ENCODE data around the gene NRP1. TPM values are rescaled to one million over a fixed set of nuclear protein-coding genes. Genes with fewer than 3 reads are reported as not detected.

NRP1 gene
- polyA plus RNA-seq, 1 of the 3 experiments (the other 2 are of a cell fraction): 129 TPM

- Histone ChIP-seq H3K9me3 (no peaks in the 10 kb centered on the region), H3K4me1 (ENCODE audit: control insufficient read depth in 1 of 2, insufficient read depth in 2 of 2, low read depth in 1 of 2, low read length in 1 of 2) (peaks cover 41 to 55% of the 10 kb centered on the region in 2 experiments), H3K27me3 (ENCODE audit: insufficient read depth) (no peaks in the 10 kb centered on the region), H3K79me2 (ENCODE audit: insufficient read depth) (peaks cover 94% of the 10 kb centered on the region), H3K4me3 (ENCODE audit: low read depth in 2 of 2, low read length in 1 of 2) (peak overlapping the region in 1 of 2 experiments; percentile 21; a peak in 1 of 4 replicates), H2AFZ (ENCODE audit: low read depth) (no peak overlapping the region), H3K27ac (ENCODE audit: low read depth in 2 of 2, low read length in 1 of 2) (peak overlapping the region; percentile 92 to 97), H3K36me3 (replicated peaks in 1 of 2; ENCODE audit: control insufficient read depth in 1 of 2, insufficient read depth in 2 of 2, low read length in 1 of 2) (peaks cover 0 to 44% of the 10 kb centered on the region in 2 experiments), H3K4me2 (peak overlapping the region; percentile 41; the same call in 1 of the 2 replicates), H3K9me2 (no peaks in the 10 kb centered on the region), H4K20me1 (ENCODE audit: insufficient read depth) (no peaks in the 10 kb centered on the region; the same call in 1 of the 2 replicates), H3K9ac (peak overlapping the region; percentile 47; the same call in 1 of the 2 replicates), H3F3A (replicated peaks; ENCODE audit: insufficient read depth) (peaks cover 74% of the 10 kb centered on the region)
- ChIA-PET CTCF (interaction anchor here (2.1 kb wide), 1 partner anchor 84 kb away, joined by 9 read pairs; no protein-coding TSS in a partner anchor), POLR2A (interaction anchor here (0.7 kb wide), 1 partner anchor 11 kb away, joined by 4 read pairs; no protein-coding TSS in a partner anchor)
- WGBS (ENCODE audit: low lambda C conversion rate): 22% methylated on average over 6 of the region's 6 CpGs
- TF ChIP-seq FOXM1 (IDR thresholded peaks at IDR 0.05; ENCODE audit: low read depth) (no peak), TEAD4 (IDR thresholded peaks at IDR 0.05; ENCODE audit: borderline replicate concordance, insufficient read depth) (no peak), TCF12 (IDR thresholded peaks at IDR 0.05) (peak; percentile 75), MXI1 (IDR thresholded peaks at IDR 0.05; ENCODE audit: low read depth, low read length) (peak; percentile 62), CHD2 (IDR thresholded peaks at IDR 0.05; ENCODE audit: low read length, partially characterized antibody) (peak; percentile 53), JUND (IDR thresholded peaks at IDR 0.05) (peak; percentile 48; the same call in 1 of the 2 replicates), ZBTB33 (IDR thresholded peaks at IDR 0.05; ENCODE audit: borderline replicate concordance, low read depth) (no peak), GATA2 (CRISPR knock-in tag; IDR thresholded peaks at IDR 0.05) (peak; percentile 79), USF2 (IDR thresholded peaks at IDR 0.05; ENCODE audit: borderline replicate concordance, low read depth, low read length) (no peak), FOSL2 (IDR thresholded peaks at IDR 0.05; ENCODE audit: borderline replicate concordance, low read depth) (peak; percentile 23; the same call in 1 of the 2 replicates), POLR2AphosphoS5 (IDR thresholded peaks at IDR 0.05; ENCODE audit: low read depth, low read length) (0 out of 2 replicates have a peak, but pooled peaks have one; percentile 29), RCOR1 (IDR thresholded peaks at IDR 0.05; ENCODE audit: low read length) (peak; percentile 81; the same call in 1 of the 2 replicates), NFIC (IDR thresholded peaks at IDR 0.05; ENCODE audit: borderline replicate concordance) (peak; percentile 67), FOXJ3 (CRISPR knock-in tag; IDR thresholded peaks at IDR 0.05) (no peak), EP300 (IDR thresholded peaks at IDR 0.05; ENCODE audit: borderline replicate concordance in 1 of 2, low read depth in 1 of 2, low read length in 1 of 2) (peak; percentile 71 to 77; a peak in 3 of 4 replicates), RXRA (IDR thresholded peaks at IDR 0.05; ENCODE audit: borderline replicate concordance, low read depth) (no peak), RAD21 (IDR thresholded peaks at IDR 0.05; ENCODE audit: low read length) (0 out of 2 replicates have a peak, but pooled peaks have one; percentile 17), PBX3 (IDR thresholded peaks at IDR 0.05) (peak; percentile 69), EZH2phosphoT487 (IDR thresholded peaks at IDR 0.05; ENCODE audit: borderline replicate concordance, low read depth) (no peak), IRF3 (IDR thresholded peaks at IDR 0.05; ENCODE audit: low read depth, low read length) (no peak)
- TF ChIP-seq, protein P1, sequence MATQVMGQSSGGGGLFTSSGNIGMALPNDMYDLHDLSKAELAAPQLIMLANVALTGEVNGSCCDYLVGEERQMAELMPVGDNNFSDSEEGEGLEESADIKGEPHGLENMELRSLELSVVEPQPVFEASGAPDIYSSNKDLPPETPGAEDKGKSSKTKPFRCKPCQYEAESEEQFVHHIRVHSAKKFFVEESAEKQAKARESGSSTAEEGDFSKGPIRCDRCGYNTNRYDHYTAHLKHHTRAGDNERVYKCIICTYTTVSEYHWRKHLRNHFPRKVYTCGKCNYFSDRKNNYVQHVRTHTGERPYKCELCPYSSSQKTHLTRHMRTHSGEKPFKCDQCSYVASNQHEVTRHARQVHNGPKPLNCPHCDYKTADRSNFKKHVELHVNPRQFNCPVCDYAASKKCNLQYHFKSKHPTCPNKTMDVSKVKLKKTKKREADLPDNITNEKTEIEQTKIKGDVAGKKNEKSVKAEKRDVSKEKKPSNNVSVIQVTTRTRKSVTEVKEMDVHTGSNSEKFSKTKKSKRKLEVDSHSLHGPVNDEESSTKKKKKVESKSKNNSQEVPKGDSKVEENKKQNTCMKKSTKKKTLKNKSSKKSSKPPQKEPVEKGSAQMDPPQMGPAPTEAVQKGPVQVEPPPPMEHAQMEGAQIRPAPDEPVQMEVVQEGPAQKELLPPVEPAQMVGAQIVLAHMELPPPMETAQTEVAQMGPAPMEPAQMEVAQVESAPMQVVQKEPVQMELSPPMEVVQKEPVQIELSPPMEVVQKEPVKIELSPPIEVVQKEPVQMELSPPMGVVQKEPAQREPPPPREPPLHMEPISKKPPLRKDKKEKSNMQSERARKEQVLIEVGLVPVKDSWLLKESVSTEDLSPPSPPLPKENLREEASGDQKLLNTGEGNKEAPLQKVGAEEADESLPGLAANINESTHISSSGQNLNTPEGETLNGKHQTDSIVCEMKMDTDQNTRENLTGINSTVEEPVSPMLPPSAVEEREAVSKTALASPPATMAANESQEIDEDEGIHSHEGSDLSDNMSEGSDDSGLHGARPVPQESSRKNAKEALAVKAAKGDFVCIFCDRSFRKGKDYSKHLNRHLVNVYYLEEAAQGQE (IDR thresholded peaks at IDR 0.05; ENCODE audit: low read depth, low read length): no peak
- TF ChIP-seq, protein P2, sequence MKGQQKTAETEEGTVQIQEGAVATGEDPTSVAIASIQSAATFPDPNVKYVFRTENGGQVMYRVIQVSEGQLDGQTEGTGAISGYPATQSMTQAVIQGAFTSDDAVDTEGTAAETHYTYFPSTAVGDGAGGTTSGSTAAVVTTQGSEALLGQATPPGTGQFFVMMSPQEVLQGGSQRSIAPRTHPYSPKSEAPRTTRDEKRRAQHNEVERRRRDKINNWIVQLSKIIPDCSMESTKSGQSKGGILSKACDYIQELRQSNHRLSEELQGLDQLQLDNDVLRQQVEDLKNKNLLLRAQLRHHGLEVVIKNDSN (IDR thresholded peaks at IDR 0.05; ENCODE audit: borderline replicate concordance, low read depth): no peak
- TF ChIP-seq, protein P3, sequence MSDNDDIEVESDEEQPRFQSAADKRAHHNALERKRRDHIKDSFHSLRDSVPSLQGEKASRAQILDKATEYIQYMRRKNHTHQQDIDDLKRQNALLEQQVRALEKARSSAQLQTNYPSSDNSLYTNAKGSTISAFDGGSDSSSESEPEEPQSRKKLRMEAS (IDR thresholded peaks at IDR 0.05; ENCODE audit: low read depth): 0 out of 2 replicates have a peak, but pooled peaks have one; percentile 15
- peak; percentile 72 for DNase-seq
Measured at GRCh38 chr10:33277135-33277536, 57.3 kb downstream of the NRP1 start.

All from SK-N-SH (cell line).